Amniotic stem cell (primary cell): ENCODE data around the gene FCHSD2.
"Not testable (repeated sequence)": the region's sequence is repeated elsewhere in the genome, so short reads cannot be mapped to it uniquely, and the experiment has no call there.

Experiments
- DNase-seq: peaks from one replicate; lab custom pipeline; 2025; lab: John Stamatoyannopoulos, UW

Gene FCHSD2

GRCh38 chr11:72867970-72868369 is 274.1 kb downstream of the FCHSD2 start:
- DNase-seq: no peak

GRCh38 chr11:72864702-72865655 is 277.1 kb downstream of the FCHSD2 start:
- DNase-seq: no peak

GRCh38 chr11:72863916-72864315 is 278.2 kb downstream of the FCHSD2 start:
- no peak for DNase-seq

GRCh38 chr11:72863091-72863490 is 279.0 kb downstream of the FCHSD2 start:
- no peak for DNase-seq

GRCh38 chr11:72860592-72860991 is 281.5 kb downstream of the FCHSD2 start:
- no peak for DNase-seq

GRCh38 chr11:72860010-72860409 is 282.1 kb downstream of the FCHSD2 start:
- DNase-seq: no peak

GRCh38 chr11:72859126-72859525 is 283.0 kb downstream of the FCHSD2 start:
- DNase-seq: no peak

GRCh38 chr11:72858267-72858666 is 283.9 kb downstream of the FCHSD2 start:
- not testable (repeated sequence) for DNase-seq

- no peak for DNase-seq
Measured at GRCh38 chr11:72856551-72857345, 285.4 kb downstream of the FCHSD2 start.

- DNase-seq: no peak
Measured at GRCh38 chr11:72856065-72856464, 286.1 kb downstream of the FCHSD2 start.

- no peak for DNase-seq
Measured at GRCh38 chr11:72851726-72852125, 290.4 kb downstream of the FCHSD2 start.

- DNase-seq: no peak
Measured at GRCh38 chr11:72850832-72851231, 291.3 kb downstream of the FCHSD2 start.

GRCh38 chr11:72848846-72849466 is 293.2 kb downstream of the FCHSD2 start:
- no peak for DNase-seq

GRCh38 chr11:72844356-72844755 is 297.8 kb downstream of the FCHSD2 start:
- DNase-seq: no peak

GRCh38 chr11:72842653-72843330 is 299.3 kb downstream of the FCHSD2 start:
- no peak for DNase-seq

GRCh38 chr11:72842126-72842525 is 300.0 kb downstream of the FCHSD2 start:
- no peak for DNase-seq

- DNase-seq: no peak
Measured at GRCh38 chr11:72841397-72841796, 300.7 kb downstream of the FCHSD2 start.

- no peak for DNase-seq
Measured at GRCh38 chr11:72840780-72841179, 301.3 kb downstream of the FCHSD2 start.

- no peak for DNase-seq
Measured at GRCh38 chr11:72838691-72839305, 303.3 kb downstream of the FCHSD2 start.

GRCh38 chr11:72836111-72836510 is 306.0 kb downstream of the FCHSD2 start:
- no peak for DNase-seq

- no peak for DNase-seq
Measured at GRCh38 chr11:72834905-72835304, 307.2 kb downstream of the FCHSD2 start.
